GM21360 (cell line): ENCODE results near the gene DNM1L.

Experiments used
- ATAC-seq: cut with Tn5 transposase; IDR thresholded peaks from one replicate; pipeline ENCODE4 v1.9.1; 2021; ENCODE audit warnings: mild to moderate bottlenecking, moderate library complexity; ENCODE audit not compliant: unreplicated experiment

Gene DNM1L

GRCh38 chr12:32755654-32756475 is 76.8 kb downstream of the DNM1L start, which contains the start of gene YARS2:
YARS2 (minus strand) TSS chr12:32755897; CDS start chr12:32755874, 23 bp downstream.
- ATAC-seq, result peak; percentile 84

GRCh38 chr12:32756476-32757066 is 77.5 kb downstream of the DNM1L start:
- ATAC-seq, result no peak

- no peak for ATAC-seq
These were observed 78.1 kb downstream of the DNM1L start for GRCh38 chr12:32757157-32757556.

DNA sequence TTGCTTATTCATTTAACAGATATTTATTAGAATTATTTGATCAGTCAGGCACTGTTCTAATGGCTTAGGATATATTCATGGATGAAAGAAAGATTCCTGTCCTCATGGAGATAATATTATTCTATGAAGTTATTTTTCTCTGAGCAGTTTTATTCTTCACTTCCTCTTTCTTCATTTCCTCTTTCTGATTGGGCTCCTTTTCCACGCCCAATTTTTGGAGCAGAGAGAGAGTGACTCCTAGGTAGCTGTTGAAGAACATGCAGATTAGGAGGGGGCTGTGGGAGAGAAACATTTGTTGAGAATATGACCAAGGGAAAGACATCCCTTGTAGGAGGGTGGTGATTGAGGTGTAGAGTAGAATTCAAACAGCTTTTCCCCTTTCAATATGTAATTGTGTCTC is 82.6 kb downstream of the DNM1L start:
- peak; percentile 81 for ATAC-seq

DNA sequence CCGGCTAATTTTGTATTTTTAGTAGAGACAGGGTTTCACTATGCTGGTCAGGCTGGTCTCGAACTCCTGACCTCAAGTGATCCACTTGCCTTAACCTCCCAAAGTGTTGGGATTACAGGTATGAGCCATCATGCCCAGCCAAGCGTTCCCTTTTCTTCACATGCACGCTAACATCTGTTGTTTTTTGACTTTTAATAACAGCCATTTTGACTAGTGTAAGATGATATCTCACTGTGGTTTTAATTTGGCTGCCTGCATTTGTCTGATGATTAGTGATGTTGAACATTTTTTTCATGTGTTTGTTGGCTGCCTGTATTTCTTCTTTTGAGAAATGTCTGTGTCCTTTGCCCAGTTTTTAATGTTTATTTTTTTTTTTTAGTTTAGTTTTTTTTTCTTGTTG is 86.8 kb downstream of the DNM1L start:
- ATAC-seq, result no peak

DNA sequence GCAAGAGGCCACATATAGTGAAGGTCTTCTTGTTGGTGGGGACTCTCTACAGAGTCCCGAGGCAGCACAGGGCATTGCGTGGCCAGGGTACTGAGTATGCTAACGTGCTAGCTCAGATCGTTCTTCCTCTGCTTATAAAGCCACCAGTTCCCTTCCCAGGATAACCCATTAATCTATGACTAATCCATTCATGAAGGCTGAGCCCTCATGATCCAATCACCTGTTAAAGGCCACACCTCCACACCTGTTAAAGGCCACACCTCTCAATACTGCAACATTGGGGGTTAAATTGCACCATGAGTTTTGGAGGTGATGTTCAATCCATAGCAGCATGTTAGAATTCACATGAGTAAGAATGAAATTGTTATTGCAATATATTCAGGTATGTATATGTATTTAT is 89.4 kb downstream of the DNM1L start:
- ATAC-seq, result no peak

DNA sequence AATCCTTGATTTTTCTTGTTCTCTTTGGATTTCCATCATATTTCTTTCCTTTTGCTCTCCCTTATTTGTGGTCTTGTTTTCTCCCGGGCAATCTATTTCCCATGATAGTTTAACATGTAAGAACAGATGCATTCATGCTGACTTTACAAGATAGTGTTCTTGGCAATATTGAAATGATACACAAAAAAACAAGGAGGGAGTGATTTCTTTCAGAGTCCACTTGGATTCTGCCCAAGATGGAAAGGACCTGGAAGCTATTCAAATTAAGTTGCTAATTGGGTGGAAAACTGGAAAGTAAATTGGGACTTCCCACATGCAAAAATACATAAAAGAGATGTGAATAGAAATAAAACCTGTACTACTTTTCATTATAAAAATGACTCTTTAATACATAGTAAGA is 91.0 kb downstream of the DNM1L start:
- no peak for ATAC-seq

DNA sequence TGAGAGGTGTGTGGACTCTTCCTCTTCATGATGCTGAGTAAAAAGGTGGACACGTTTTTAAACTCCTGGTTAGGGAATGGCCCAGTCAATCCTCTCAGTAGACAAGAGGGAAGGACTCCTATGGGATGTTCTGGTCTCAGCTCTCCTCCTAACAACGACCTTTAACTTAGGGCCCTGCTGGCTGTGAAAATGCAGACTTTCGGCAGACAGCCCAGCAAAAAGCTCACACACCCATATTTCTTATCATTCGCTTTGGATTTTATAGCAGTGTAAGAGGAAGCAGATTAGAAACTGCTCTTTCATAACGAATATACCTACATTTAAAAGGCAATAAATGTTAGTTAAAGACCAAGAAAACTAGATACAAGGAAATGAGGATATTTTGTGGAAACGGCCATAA is 94.6 kb downstream of the DNM1L start:
- ATAC-seq, result no peak

DNA sequence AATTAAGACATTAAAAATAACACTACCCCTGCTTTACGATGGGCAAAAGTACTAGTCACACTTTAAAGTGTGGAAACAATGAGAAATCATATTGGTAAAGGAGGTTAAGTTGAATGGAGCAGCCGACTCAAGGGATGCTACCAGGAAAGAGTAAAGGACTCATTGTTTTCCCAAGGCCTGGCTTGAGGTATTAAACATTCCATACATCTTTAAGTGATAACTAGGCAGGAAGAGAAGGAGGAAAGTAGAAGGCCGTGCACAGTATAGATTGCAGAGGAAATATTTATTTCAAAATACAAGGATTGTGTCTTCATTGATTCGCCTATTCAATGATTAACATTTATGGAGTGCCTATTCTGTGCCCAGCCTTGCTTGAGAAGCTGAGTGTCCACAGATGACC is 97.2 kb downstream of the DNM1L start:
- ATAC-seq, result no peak

DNA sequence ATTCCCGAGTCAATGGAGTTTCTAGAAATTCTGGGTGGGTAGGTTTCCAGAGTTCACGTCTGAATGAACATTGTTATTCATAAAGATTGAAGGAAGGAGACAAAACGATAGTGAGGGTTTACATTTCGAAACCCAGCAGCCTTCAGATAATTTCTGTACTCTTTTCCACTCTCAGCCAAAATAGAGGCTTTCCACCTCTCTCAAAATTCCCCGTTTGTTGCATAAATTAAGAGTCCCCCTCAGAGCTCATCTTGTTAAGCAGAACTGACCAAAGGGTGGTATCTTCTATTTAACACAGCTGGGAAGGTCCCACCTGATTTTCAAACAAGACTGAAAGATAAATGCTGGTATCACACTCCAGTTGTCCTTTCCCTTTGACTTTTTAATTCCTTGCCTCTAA is 98.1 kb downstream of the DNM1L start:
- no peak for ATAC-seq

GRCh38 chr12:32777691-32778175 is 98.6 kb downstream of the DNM1L start:
- no peak for ATAC-seq

GRCh38 chr12:32780071-32780470 is 101.0 kb downstream of the DNM1L start:
- ATAC-seq, result no peak

- ATAC-seq, result no peak
These were observed 103.9 kb downstream of the DNM1L start for GRCh38 chr12:32783029-32783428.

DNA sequence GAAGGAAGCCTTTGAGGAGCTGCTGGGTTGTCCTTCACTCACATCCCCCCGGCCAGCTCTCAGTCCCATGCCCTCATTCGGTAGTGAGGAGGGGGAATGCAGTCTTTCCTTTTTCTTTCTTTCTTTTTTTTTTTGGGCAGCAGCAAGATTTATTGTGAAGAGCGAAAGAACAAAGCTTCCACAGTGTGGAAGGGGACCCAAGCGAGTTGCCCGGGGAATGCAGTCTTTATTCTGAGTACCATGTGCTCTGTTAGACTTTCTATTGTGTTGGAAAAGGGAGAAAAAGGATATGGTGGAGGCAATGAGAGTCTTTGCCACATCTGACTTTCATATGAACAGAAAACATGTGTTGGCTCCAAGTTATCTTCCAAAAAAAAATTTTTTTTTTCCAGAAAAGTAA is 106.5 kb downstream of the DNM1L start:
- ATAC-seq, result no peak

GRCh38 chr12:32788405-32788804 is 109.3 kb downstream of the DNM1L start:
- no peak for ATAC-seq

DNA sequence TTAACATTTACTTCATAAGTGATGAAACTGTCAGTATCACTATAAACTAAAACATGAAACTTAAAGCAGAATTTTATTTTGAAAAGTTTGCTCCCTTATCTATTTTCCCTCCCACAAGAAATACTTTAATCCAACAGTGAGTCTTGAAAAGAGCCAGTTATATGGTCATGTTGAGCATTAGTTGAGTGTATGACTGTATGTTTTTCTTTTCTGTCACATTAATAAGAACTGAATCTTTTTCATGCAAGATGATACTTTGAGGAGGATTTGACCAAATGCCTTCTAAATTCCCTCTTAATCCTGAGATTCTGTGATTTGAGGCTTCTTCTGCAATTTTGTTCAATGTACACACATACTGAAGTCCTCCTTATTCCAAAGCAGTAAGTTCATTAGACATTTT is 110.3 kb downstream of the DNM1L start:
- no peak for ATAC-seq

DNA sequence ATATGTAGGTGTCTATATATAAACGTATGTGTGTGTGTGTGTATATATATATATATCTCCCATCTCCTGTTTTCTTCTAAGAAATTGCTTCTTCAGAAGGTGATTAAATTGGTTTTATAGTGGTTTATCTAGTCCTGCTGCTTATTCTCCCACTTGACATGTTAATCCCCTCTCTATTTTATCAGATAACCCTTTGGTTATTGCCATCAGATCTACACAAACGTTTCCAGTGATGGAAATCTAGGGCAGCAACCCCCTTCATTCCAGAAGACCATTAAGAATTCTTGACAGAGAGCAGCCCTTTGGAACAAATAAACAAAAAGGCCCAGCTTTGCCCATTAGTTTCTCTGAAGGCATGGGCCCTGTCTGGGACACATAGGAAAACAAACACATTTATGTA is 110.8 kb downstream of the DNM1L start:
- no peak for ATAC-seq

GRCh38 chr12:32794281-32794680 is 115.2 kb downstream of the DNM1L start:
- ATAC-seq, result no peak
